NCI-H526 treated with DMSO at 0.1 percent for 48 hours (cell line): ENCODE data around the gene SETBP1.

Experiments
- DNase-seq: peaks from one replicate; lab custom pipeline; 2025; lab: John Stamatoyannopoulos, UW

Gene SETBP1

DNA sequence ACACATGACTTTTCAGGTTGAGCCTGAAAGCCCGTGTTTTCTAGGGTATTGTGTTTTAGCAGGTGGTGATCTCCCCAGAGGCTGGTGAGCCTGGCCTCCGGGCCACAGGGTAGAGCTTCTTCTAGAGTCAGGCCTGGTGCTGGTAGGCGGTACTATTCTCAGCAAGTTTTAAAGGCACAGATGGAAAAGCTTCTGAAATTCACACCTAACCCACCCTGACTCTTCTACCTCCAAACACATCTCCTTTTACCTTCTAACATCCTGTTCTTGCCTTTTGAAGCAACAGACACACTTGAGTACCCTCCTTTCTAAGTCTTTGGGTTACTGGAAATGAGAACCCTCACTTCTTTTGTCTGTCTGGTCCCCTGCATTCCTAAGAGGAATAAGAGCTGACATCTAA, 191.1 kb downstream of the SETBP1 start:
- no peak for DNase-seq

DNA sequence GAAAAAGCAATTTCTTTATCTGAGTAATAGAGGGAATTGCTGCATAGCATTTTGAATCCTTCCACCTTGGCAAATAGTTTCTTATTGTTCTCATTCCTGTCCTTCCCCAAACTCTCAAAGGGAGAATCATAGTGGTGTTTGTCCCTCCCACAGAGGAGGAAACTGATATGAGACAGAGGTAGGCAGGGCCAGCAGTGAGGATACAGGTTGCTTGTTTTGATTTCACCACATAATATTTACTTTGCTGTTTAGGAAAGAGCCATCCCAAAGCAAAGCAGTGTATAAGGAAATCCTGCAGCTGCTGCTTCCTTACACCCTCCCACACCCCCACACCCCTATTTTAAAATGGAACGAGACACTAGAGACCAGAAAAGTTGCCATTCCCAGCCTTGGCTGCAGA, 195.3 kb downstream of the SETBP1 start:
- no peak for DNase-seq

DNA sequence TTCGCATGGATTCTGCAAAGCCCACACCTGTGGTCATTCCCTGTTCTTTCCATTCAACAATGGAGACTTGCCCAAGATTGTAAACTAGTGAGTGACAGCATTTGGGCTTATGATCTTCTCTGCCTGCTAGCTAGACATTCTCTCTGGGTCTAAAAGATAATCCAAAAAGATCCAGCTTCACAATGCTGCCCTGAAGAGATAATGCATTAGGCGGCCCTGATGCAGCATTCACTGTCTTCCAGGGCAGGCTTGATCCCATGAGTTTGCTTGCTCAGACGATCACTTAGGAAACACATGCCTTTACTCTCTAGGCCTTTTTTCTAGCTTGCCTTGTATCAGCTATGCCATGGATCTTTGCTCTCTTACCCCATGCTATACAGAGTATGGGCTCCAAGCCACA, 196.1 kb downstream of the SETBP1 start:
- no peak for DNase-seq

DNA sequence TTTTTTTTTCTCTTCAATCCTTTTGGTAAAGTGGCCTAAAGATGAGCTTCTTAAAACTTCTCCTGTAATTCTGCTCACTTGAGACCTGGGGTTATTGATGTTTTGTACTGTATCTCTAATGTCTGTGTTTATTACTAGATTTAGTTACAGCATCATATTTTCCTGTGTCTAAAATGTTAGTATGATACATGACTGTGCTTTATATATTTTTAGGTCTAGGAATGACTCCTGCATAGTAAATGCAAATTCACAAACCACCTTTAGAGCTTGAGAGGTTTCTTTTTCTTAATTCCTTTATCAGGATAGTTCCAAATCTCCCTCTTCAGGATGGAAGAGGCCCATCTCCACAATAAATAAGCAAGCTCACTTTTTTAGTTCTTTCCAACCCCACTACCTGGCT, 197.6 kb downstream of the SETBP1 start:
- DNase-seq, result no peak

DNA sequence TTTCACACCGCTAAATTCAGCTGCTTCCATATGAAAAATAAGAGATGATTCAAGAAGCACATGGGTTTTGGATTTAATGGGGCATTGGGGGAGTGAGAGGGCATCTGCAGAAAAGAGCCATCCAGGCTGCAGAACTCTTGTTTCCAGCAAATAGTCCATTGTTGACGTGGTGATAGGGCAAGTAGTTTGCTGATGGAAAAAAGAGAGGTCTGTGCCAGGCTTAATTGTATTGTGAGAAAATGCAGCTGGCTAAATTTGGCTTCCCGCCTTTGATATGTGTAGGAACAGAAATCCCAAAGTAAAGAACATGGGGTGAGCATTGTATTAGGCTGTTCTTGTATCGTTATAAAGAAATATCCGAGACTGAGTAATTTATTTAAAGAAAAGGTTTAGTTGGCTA, 199.5 kb downstream of the SETBP1 start:
- DNase-seq, result no peak

DNA sequence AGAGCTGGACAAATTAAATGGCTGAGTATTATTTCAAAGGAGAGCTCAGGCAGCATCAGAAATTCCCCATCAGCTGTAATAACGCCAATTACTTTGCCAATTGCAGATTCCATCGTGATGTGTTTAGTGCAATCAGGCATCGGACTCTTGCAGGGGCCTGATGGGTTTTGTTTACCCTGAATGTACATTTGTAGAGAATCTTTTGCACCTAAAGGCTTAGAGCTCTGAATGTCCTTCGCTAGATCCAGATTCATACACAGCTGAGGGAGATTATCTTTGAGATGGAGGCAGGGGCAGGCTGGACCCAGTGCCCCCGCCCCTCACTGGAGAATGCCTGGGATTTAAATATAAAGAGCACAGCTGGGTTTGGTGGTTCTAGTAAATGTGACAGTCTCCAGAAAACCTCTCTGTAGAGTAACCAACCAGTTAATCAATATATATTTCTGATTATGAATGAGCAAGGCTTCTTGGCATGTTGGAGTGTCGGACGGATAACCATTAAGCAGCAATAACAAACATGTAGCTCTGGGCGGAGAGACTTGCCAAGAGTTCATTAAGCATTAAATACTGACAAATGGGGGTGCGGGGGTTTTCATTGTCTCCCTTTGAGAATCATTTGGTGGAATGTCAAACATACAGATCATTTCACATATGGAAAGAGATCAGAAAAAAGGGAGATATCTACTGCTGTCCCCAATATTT, 200.9 kb downstream of the SETBP1 start:
- no peak for DNase-seq

DNA sequence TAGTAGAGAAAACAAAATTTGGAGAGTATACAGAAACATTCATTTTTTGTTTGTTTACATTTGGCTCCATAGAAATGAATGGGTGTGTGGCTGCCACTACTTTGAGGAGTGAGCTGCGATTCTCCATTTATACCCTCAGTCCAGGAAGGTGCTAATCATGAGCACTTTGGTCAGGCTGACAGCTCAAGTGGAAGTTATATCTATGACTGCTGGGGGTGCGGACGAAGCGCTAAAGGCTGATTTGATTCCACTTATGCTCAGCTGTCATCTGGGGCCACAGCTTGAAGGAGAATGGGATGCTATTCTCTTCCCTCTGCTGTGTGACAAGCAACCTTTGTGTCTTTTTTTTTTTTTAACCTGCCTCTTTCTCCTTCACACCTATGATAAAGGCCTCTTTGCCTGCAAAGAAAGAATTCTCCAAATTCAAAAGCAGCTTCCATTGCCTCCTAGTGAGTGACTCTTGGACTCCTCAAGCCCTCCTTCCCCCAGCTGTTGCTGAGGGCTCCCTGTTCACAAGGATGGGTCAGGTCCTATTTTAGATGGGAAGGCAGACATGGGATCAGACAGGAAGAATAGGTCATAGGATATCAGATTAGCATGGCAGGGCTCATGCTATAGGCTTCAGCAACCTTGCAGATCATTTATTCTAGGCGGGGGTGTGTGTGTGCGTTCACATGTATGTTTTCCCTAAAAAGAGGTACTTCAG, 201.6 kb downstream of the SETBP1 start:
- DNase-seq, result no peak

DNA sequence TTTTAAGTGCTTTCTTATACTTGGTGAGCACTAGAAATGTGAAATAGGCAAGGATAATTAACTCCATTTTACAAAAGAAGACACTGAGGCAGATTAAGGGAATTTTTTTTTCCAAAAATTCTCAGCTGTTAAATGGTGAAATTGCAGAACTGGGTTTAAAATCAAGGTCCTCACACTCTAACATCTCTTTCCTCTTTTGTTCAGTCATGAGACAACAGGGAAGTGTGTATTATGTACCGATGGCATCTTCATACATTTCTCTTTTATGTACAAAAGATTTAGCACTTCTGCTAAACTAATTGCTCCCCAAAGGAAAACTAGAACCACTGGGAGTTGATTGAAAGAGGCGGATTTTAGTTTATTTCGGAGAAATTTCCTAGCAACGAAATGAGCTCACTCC, 203.0 kb downstream of the SETBP1 start:
- no peak for DNase-seq

DNA sequence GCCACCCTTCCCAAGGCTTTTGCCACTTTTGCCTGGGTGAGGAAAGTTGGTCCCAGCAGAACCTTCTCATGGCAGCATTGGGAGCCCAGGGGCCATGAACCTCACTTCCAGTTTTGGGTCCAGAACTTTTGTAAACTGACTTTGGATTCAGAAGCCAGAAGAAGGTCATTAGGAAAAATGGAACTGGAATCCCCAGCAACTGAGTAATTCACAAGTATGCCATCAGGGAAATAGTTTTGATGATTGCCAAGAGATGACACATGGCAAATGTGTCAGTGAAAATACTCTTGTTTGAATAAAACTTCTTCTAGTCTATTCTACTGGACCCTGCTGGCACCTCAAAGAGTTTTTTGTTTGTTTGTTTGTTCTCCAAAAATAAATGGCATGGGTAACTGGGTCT, 203.7 kb downstream of the SETBP1 start:
- no peak for DNase-seq

DNA sequence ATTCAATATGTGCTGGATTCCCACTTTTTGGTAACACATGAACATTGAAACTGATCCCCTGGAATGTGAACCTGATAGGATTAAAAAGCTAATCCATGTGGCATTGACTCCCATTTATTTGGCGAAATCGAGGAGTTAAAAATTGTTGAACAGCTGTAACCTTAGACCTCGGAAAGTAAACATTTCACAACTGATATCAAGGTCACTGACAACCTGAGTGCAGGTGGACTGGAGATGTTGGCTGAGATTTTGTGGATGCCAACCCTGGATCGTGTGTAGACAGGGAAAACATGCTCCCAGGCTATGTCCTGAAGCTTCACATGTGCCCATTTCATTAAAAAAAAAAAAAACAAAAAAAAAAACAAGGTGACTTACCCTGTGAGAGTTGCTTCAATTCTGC, 204.8 kb downstream of the SETBP1 start:
- DNase-seq, result no peak

DNA sequence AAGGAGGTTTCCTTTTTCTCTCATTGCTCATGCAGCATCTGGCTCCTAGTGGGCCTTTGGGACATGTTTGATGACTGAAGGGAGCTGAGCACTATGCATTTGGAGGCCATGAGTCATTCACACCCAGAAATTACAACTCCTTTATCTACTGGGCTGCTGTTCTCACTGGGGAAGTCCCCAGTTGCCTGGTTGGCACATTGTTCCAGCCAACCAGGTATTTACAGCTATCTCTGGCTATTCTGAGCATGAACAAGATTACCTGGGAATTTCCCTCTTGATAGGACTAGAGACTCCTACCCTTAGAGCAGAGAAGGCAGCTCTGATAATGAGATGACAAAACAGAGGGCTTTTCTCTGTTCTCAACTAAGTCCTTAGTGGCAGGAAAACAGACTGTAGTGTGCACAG, 206.5 kb downstream of the SETBP1 start:
- DNase-seq, result no peak

DNA sequence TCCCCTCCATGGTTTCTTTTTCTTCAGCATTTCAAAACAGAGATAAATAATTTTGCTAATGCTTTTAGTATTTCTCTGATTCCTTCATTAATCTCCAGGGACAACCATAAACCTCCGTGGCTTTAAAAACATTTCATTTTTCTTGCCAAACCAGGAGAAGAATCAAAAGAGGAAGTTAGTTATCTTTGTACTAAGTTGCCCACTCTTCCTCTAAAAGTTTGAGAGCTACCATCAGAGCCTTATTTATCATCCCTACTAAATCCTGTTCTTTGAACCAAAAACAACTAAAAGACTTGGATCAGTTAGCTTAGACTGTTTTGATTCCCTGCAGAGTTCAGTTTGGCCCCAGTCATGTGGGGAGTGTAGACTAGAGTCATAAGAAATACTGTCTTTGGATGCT, 208.4 kb downstream of the SETBP1 start:
- no peak for DNase-seq

DNA sequence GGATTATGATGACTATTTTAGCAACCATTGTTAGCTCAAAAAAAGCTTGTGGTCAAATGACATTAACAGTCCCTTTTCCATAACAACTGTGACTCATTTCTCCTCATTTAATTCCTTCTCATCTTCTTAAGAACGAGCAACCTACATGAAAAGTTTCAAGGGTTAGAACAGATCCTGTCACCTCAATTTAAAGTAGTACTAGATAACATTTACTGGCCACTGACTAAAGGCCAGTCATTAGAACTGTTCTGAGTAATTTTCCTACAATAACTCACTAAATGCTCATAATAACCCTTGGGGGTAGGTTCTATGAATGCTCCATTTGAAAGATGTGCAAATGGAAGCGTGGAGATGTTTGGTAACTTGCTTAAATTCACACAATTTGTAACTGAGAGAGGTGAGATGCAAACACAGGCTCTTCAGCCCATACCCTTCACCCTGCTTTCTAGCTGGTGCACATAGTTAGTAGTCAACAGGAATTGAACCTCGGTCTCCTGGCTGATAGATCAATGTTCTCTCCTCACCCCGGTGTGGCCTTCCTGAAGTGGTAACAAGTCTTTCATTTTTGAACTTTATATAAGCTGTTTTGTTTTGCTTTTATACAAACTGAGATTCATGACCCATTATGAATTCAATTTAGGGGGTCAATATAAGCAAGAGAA, 212.5 kb downstream of the SETBP1 start:
- no peak for DNase-seq

DNA sequence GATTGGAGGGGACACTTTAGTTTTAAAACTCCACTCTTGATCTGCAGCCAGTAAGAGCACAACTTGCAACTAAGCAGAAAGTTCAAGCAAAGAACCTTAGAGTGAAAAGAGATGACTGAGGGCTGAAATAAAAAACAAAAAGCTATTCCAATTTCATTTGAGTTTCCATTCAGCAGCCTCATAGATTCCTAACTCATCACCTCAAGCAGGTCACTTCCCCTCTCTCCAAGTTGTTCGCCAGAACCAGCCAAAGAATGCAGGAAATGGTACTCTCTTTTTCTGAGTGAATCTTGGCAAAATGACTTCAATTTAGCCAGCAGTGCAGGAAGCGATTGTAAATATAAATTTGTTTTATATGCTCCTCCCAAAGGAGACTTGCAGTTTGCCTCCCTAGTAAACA, 213.3 kb downstream of the SETBP1 start:
- no peak for DNase-seq

DNA sequence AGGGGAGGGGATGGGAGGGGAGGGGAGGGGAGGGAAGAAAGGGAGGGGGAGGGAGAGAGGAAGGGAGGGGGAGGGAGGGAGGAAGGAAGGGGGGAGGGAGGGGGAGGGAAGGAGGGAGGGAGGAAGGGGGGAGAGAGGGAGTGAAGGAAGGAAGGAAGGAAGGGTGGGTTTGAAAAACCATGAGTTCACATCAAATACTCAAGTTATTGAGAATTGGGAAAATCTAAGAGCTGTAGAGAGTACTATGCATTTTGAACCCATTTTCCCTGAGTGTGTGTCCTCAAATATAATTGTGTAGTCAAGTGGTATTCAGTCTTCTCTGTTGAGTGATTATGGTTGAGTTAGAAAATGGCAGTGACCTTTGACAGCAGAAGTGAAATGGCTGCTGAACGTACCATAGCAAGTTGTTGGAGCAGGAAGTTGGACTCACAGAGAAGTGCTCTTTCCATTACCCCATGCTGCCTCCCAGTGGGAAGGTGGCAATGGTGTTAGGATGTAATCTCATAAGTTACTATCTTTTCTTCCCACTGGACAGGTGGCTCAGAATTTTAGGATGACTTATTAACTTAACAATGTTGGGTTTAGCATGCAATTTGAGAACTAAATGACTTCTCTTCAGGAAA, 214.6 kb downstream of the SETBP1 start:
- peak; percentile 16 for DNase-seq

DNA sequence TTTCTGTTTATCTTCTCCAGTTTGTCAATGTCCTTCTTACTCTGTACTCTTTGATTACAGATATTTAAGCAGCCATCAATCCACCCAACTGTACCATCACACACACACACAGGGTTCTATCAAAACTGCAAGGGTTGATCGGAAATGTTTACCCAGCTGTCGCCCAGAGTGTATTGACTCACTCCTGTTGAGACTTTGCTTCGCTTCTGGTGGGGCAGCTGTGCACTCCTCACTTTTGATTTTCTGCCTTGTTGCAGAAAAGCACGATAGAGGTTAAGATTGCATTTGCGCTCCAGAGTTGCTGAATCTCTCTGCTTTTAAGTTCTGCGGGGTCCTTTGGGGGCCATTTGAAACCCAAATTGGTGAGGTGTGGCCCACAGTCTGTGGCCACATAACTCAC, 216.2 kb downstream of the SETBP1 start:
- no peak for DNase-seq

DNA sequence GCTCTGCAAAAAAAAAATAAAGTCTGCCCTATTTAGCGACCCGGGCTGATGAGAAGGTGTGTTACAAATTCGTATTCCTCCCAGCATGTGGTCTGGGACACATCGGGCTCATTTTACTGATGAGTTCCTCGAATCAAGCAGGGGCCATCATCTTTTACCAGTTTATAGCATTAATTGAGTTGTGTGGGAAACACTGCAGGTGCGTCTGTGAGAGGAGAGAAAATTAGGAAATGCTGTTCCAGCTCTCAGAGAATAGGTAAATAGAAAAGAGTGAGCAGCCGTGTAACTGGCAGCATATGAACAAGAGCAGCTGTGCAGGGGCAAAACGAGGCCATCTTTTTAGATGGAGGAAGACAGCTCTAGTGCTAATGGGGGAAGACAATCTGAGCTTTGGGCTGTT, 216.7 kb downstream of the SETBP1 start:
- DNase-seq, result no peak

DNA sequence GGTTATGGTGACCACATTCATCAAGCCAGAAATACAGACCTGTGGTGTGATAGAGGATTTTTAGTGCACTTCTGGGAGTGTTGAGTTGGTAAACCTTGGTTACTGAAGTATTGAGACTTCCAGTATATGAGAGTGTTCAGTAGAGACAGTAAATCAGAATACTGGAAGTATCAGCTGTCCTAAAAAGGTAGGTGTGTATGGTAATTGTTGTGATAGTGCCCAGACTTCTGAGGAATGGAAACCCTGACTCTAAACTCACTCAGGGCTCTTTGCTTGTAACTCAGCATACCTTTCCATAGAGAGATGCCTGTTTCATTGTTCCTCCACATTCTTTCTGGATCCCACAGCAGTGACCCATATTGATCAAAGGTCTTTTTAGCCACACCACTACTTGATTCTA, 217.1 kb downstream of the SETBP1 start:
- DNase-seq, result no peak

DNA sequence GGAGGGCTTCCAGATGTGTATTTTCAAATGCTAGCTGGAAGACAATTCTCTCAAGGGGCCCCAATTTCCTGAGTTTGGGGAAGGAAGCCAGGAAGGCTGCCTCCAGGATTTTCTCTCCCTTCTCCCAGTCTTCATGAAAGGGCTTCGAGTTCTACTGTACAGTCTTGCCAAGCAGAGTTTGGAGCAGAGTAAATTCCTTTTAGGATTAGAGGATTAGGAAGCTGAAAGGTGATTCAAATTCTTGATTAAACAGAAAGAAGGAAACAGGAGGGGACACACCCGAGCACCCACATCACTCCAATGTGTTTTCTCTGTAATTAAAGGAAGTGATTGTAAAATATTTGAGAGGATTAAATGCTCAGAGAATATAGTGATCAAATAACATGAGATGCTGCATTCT, 217.8 kb downstream of the SETBP1 start:
- no peak for DNase-seq

DNA sequence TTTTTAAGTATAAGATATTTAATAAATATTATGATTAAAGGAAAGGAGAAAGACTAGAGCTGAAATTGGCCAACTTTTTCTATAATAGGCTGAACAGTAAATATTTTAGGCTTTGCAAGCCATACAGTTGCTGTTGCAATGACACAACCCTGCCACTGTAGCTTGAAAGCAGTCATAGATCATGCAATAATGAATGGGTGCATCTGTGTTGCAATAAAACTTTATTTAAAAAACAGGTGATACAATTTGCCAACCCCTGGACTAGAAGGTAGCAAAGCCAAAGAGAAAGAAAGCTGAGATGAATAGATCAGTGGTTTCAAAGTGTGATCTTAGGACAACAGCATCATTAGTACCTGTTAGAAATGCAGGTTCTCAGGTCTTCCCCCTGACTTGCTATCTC, 219.1 kb downstream of the SETBP1 start:
- no peak for DNase-seq

DNA sequence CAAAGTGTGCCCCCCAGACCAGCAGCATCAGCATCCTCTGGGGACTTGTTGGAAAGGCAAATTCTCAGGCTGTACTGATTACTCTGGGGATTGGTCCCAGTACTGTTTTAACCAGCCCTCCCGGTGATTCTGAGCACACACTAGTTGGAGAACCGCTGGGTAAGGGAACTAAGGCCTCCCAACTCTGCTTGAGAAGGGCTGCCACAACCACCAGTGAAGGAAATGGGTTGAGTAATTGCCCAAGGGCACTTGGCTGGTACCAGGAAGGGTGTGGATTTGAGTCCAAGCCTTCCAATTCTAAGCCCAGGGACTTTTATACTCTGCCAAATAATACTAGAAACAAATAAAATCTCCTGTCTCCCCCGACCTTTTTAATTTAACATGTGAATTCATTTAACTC, 219.9 kb downstream of the SETBP1 start:
- no peak for DNase-seq

DNA sequence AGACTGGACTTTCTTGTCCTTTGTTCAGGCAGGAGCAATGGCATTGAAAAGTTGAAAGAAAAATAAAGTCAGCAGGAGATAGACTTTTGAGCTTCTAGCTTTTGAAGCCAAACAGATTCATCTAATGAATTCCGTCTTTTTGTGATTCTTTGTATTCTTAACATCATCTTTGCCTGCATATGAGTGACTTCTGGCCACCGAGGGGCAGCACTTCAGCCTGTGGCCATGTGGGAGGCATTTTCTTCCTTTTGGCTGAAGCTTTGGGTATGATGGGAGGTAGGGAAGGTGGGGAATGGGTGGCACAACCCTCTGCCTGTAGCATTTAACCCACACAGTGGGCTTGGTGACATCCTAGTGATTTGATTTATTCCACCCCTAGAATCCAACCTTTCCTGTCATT, 220.6 kb downstream of the SETBP1 start:
- no peak for DNase-seq

DNA sequence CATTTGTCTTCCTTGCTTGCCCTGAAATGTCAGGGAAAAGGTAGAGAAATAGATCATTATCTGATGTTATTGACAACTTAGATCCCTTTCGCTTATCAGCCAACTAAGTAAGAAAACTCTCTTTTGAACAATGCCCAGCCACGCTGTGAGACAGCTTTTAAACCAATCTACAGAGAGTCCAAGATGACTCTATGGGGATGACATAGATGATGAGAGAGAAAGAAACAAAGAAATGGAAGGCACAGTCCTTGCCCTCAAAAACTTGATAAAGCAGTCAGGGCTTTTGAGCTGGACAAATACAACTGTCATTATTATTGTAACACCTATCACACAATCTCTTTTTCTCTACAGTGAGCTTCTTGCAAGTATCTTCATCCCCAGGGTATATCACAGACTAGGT, 222.6 kb downstream of the SETBP1 start:
- DNase-seq, result no peak
